HL-60/S4 treated with retinoic acid at 250 ng/mL for 4 days and 3 days (cell line): ENCODE results near the gene TMEM109.
"Not testable (repeated sequence)": the region's sequence is repeated elsewhere in the genome, so short reads cannot be mapped to it uniquely, and the experiment has no call there.

Source experiments
- in situ Hi-C: fragments of 300-500 bp; cut with MboI; formaldehyde crosslinking; loops from 2 replicates; pipeline ENCODE4 v1.7.0; 2022; ENCODE audit warnings: low sequenced_read_pairs

The TMEM109 gene

DNA sequence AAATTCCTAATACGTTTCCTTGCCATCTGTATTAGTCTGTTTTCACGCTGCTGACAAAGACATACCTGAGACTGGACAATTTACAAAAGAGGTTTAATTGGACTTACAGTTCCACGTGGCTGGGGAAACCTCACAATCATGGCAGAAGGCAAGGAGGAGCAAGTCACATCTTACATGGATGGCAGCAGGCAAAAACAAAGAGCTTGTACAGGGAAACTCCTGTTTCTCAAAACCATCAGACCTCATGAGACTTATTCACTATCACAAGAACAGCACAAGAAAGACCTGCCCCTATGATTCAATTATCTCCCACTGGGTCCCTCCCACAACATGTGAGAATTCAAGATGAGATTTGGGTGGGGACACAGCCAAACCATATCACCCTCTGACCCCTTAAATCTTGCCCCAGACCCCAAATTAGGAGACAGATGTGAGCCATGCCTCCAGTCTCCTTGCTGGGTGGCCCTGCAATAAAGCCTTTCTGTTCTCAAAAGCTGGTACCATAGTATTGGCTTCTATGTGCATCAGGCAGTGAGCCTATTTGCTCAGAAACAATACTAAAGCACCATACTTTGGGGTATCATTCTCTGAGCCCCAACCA lies 4.2 kb upstream of the TMEM109 start:
- in situ Hi-C loops, result not testable (repeated sequence)

- in situ Hi-C loops, result no loop called here
Observed at GRCh38 chr11:60910281-60910687, 3.7 kb upstream of the TMEM109 start.

DNA sequence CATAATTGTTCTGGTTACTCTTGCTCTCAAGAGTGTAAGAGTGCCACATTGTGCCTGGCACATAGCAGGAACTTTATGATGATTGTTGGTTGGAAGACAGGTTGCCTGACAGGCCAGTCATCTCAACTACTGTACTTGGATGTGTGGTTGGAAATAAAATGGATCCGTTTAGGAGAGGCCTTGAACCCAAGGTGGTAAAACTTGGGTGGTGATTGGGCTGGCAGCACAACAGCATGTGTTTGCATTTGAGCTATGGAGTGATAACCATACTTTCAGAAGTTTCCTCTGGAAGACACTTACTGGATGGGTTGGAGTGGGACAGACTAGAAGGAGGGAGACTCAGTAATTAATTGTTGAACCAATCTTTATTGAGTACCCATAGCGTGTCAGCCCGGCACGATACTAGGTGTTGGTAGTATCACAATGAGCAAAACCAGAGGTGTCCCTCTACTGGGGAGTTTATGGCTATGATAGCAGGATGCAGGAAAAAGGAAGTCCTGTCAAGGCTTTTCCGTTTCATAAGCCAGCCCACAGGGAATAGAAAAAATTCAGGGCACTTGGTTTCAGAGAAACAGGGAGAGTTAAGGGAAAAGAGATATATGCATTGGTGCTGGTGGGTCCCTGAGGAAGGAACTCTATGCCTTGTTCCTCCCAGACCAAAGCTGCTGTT lies 3.1 kb upstream of the TMEM109 start:
- in situ Hi-C loops, result no loop called here

DNA sequence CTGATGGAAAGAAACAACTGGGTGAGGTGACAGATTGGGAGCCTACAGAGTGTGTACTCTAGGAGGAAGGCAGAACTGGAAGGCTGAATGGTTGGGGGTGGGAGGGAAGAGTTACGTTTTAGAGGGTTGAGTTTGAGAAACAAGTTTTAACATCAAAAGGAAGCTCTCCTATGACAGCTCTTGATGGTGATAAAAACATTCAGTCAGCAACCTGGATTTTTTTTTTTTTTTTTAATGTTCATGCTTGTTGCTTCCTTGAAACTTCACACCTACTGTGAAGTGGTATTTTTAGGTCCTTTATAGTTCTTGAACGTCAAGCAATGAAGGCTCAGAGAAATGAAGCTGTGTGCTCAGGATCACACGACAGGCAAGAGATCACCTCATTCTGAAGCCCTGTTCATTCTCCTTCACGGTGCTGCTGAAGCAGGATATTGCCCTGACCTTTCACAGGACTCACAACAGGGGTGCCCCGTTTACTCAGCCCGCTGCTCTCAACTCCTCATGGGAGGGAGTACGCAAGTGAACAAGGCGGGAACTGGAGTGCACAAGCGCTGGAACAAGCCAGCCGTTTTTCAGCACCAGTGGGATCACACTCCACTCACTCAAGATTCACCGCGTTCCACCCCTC lies 1.6 kb upstream of the TMEM109 start:
- in situ Hi-C loops, result no loop called here

GRCh38 chr11:60912851-60913528 lies 968 bp upstream of the TMEM109 start:
- in situ Hi-C loops, result no loop called here

- in situ Hi-C loops, result no loop called here
Observed at GRCh38 chr11:60914633-60915247, 782 bp downstream of the TMEM109 start.

- in situ Hi-C loops, result no loop called here
Observed at GRCh38 chr11:60915248-60915914, 1.4 kb downstream of the TMEM109 start.

- in situ Hi-C loops, result no loop called here
Observed at GRCh38 chr11:60916669-60917206, 2.8 kb downstream of the TMEM109 start.

DNA sequence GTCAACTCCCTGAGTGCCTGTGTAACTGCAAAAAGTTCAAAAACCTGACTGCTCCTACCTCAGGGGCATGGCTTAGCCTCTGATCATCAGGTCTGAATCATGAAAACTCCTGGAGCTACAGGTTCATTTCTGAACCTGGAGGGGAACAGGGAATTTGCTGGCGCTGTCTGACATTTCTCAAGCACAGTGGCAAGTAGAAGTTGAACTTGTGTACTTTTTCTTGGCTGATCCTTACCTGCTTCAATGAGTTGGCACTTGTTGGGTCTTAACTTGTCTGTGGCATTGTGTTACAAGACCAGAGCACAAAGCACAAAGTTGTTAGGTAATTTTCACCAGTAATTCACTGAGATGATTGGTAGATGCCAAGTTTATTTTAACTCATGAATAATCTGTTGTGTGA lies 3.3 kb downstream of the TMEM109 start:
- in situ Hi-C loops, result no loop called here

- in situ Hi-C loops, result no loop called here
Observed at GRCh38 chr11:60918251-60918938, 4.4 kb downstream of the TMEM109 start.

DNA sequence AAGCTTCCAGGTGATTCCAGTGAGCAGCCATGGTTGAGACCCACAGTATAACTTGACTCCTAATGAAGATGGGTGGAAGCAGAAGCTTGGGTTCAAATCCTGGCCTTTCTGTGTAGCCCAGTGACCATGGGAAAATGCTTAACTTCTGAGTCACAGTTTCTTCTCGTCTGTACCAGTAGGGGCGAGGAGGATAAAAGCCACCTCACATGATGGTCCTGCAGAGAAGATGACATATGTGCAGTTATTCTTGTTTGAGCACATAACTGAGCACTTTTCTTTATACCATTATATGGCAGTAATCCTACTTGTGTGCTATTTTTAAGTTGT lies 4.9 kb downstream of the TMEM109 start:
- in situ Hi-C loops, result no loop called here

- in situ Hi-C loops, result no loop called here
Observed at GRCh38 chr11:60919320-60919719, 5.4 kb downstream of the TMEM109 start.

DNA sequence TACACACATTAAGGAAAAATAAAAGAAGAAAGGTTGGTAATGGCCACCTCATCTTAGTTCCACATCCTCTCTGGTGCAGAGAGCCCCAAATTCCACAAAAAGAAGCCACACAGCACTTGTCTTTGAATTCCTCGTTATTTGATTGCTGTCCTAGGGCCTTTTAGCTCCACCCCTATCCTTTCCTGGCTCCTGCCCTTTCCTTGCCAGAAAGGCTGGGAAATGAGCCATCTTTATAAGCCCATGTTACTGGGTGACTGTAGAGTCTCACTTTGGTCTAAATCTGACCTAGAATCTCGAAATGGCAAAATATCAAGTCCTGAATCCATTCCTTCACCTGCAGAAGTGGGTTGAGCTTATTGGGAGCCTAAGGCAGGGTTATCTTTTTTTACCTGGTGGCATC lies 6.0 kb downstream of the TMEM109 start:
- in situ Hi-C loops, result no loop called here

DNA sequence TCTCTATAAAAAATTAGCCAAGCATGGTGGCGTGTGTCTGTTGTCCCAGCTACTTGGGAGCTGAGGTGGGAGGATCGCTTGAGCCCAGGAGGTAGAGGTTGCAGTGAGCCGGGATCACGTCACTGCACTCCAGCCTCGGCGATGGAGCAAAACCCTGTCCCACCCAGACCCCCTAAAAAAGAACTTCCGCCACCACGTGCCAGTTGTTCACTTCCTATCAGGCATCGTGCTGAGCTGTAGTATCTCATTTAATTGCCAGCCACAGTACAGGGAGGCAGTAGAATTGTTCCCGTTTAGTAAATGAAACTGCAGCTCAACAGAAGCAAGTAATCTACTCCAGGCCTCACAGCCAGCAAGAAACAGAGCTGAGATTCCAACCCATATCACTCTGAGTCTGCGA lies 7.3 kb downstream of the TMEM109 start:
- in situ Hi-C loops, result no loop called here

GRCh38 chr11:60921777-60922335 lies 7.9 kb downstream of the TMEM109 start:
- in situ Hi-C loops, result no loop called here

GRCh38 chr11:60922906-60923305 lies 8.9 kb downstream of the TMEM109 start:
- in situ Hi-C loops, result no loop called here

- in situ Hi-C loops, result no loop called here
Observed at GRCh38 chr11:60923326-60923725, 9.4 kb downstream of the TMEM109 start.

GRCh38 chr11:60923800-60924109 lies 9.8 kb downstream of the TMEM109 start:
- in situ Hi-C loops, result no loop called here

DNA sequence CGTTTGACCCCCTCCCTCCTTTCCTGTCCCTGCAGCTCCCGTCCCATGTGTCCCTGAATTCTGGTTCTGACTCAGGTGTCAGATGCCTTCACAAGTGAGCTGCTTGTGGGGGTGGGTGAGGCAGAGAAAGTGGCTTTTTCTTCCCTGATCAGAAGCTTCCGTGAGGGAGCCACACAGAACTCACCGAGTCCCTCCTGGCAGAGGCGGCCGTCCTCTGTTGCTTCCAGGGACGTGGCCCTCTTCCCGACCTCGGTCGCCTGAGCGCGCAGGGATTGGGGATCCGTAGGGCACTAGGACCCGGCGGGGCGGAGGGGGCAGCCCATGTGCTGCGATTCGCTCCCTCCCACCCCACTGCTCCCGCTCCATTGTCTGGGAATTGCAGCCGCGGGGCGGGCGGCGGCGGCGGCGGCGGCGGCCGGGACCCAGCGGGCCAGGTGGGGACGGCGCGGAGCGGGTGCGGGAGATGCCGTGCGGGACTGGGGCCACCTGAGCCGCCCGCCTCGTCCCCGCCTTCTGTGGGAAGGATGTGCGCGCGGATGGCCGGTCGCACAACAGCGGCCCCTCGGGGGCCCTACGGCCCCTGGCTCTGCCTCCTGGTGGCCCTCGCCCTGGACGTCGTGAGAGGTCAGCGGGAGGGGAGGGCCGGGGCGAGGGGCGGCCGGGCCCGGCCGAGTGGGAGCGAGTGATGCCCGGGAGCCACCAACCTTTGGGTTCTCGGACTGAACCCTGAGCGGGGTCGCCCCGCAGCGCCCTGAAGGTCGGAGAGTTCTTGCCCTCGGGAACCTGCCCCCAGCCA lies 10.3 kb downstream of the TMEM109 start, which contains the start of gene TMEM132A:
TSS of gene TMEM132A (plus strand) at position 351 of the 796 bp plus-strand sequence. CDS start at position 525, 174 bp downstream.
- in situ Hi-C loops, result no loop called here
